Stomach (tissue), 4 donors: ENCODE data around the gene IL10RA.

Experiments used
- EP300 ChIP-seq: sonication (generic); formaldehyde crosslinking; IDR thresholded peaks from one replicate; pipeline ENCODE4 v1.6.1; 2017; ENCODE audit warnings: antibody characterized with exemption
- POLR2A ChIP-seq, 4 donors: fragments of 450-650 bp; IDR thresholded peaks; one replicate each; pipeline ENCODE4 v1.6.1; 2016; ENCODE audit warnings: antibody characterized with exemption in 4 of 4, control low read depth in 2 of 4, mild to moderate bottlenecking in 1 of 4, moderate library complexity in 1 of 4
- POLR2AphosphoS5 ChIP-seq, 3 donors: sonication (generic); formaldehyde crosslinking; IDR thresholded peaks; one replicate each; pipeline ENCODE4 v1.6.1; 2016; ENCODE audit warnings: antibody characterized with exemption in 3 of 3
- TF ChIP-seq, protein P1 (sequence below), 7 experiments: fragments of 450-650 bp in 4 of 7; fragments of 200-600 bp in 3 of 7; sonication (generic) in 3 of 7; IDR thresholded peaks; one replicate each; pipeline ENCODE4 v1.5.1; 2016 to 2019; ENCODE audit warnings: antibody characterized with exemption in 7 of 7, control low read depth in 2 of 7, mild to moderate bottlenecking in 1 of 7

DNA sequence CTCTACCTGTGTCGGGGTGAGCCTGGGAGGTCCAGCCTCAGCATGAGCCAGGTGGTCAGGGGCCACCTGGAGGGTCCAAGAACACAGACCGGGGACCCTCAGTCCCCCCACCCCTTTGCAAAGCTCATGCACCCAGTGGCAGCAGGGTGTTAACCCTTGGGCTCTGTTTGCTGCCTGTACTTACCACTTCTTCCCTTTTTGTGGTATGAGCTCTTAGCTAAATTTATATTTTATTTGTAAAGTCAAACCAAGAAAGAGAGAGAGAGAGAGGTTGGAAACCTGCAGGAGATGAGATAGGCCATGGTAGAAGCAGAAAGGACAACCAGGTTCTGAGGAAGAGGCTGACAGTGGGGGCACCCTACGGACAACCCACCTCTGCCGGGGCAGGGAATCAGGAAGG, 29.9 kb downstream of the IL10RA start:
- TF ChIP-seq, protein P1, sequence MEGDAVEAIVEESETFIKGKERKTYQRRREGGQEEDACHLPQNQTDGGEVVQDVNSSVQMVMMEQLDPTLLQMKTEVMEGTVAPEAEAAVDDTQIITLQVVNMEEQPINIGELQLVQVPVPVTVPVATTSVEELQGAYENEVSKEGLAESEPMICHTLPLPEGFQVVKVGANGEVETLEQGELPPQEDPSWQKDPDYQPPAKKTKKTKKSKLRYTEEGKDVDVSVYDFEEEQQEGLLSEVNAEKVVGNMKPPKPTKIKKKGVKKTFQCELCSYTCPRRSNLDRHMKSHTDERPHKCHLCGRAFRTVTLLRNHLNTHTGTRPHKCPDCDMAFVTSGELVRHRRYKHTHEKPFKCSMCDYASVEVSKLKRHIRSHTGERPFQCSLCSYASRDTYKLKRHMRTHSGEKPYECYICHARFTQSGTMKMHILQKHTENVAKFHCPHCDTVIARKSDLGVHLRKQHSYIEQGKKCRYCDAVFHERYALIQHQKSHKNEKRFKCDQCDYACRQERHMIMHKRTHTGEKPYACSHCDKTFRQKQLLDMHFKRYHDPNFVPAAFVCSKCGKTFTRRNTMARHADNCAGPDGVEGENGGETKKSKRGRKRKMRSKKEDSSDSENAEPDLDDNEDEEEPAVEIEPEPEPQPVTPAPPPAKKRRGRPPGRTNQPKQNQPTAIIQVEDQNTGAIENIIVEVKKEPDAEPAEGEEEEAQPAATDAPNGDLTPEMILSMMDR (IDR thresholded peaks at IDR 0.05) = no peak
- TF ChIP-seq EP300 = no peak
- no peak for TF ChIP-seq POLR2AphosphoS5 (IDR thresholded peaks at IDR 0.05)
- TF ChIP-seq POLR2A (IDR thresholded peaks at IDR 0.05) = no peak
